ENCODE measurements around the gene OPTN.
"Not testable (repeated sequence)": the region's sequence is repeated elsewhere in the genome, so short reads cannot be mapped to it uniquely, and the experiment has no call there.

Gene OPTN

DNA sequence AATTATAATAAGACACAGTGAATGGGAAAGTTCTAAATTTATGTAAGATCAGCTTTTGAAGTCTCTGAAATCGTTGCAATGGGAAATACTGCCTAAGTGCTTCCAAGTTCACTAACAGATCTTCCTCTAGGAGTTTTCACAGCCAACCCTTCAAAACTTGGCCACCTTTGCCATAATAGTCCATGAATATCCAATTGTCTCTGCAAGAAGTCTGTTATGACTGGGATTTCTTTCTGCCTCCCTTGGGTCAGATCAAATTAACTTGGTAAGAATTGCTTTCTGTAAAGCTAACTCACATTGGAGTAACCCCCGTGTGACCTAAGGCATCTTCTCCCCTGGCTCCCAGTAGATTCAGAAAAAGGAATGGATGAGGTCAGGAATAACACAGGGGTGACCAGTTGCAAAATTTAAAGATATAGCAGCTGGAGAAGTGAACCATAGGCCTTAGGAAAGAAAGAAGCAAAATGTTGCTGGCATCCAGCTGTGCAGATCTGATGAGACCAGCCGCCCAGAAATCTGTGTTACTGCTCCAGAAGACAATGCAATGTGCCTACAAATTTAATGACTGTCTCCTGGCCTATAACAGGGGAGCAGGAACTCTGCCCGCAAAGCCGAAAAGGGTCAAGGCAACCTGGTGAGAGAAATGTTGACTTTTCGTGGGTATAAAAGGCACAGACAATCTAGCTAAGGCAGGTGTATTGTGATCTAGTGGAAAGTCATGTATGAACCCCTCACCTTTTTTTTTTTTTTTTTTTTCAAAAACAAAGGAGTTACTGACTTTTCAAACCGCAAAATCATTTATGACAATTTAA is 7.5 kb upstream of the OPTN start:
- H3K36me3 ChIP-seq (ENCODE audit: control insufficient read depth, insufficient read depth, low read length): no peaks in the 10 kb centered on the region
- no peaks in the 10 kb centered on the region for H3K4me1 ChIP-seq (ENCODE audit: control insufficient read depth, insufficient read depth, low read length)
- no peak overlapping the region for H3K4me3 ChIP-seq (ENCODE audit: low read depth, low read length)
- no peaks in the 10 kb centered on the region for H3K9me3 ChIP-seq (ENCODE audit: control insufficient read depth, insufficient read depth, low read length)
- H3K9ac ChIP-seq (ENCODE audit: low read depth, low read length): no peak overlapping the region
- no peaks in the 10 kb centered on the region for H3K27me3 ChIP-seq (ENCODE audit: control insufficient read depth, insufficient read depth, low read length)

DNA sequence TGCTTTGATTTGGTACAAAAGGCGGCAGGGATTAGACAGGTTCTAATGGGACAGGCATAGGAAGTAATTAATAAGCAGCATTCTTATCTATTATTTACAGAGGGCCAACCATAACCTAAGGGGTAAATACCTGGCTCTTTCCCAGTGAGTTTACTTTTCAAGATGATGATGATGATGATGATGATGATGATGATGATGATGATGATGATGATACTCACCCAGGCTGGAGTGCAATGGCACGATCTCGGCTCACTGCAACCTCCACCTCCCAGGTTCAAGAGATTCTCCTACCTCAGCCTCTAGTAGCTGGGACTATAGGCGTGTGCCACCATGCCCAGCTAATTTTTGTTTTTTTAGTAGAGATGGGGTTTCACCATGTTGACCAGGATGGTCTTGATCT is 5.9 kb upstream of the OPTN start:
- H3K36me3 ChIP-seq (ENCODE audit: control insufficient read depth, insufficient read depth, low read length); H3K9ac ChIP-seq (ENCODE audit: low read depth, low read length); H3K4me1 ChIP-seq (ENCODE audit: control insufficient read depth, insufficient read depth, low read length); H3K4me3 ChIP-seq (ENCODE audit: low read depth, low read length); H3K9me3 ChIP-seq (ENCODE audit: control insufficient read depth, insufficient read depth, low read length); H3K27me3 ChIP-seq (ENCODE audit: control insufficient read depth, insufficient read depth, low read length): not testable (repeated sequence)

DNA sequence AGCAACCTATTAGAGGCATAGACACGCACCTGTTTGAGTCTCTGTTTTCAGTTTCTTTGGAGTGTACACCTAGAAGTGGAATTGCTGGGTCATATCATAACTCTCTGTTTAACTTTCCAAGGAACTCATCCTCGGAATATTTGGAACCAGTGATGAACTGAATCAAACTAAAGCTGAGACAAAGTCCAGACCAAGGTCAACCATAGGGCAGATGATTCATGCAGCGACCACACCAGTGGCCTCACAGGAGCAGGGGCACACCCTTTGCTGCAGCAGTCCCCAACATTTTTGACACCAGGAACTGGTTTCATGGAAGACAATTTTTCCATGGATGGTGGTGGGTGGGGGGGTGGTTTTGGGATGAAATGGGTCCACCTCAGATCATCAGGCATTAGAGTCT is 4.9 kb upstream of the OPTN start:
- H3K36me3 ChIP-seq (ENCODE audit: control insufficient read depth, insufficient read depth, low read length): no peaks in the 10 kb centered on the region
- H3K4me1 ChIP-seq (ENCODE audit: control insufficient read depth, insufficient read depth, low read length): no peaks in the 10 kb centered on the region
- no peak overlapping the region for H3K4me3 ChIP-seq (ENCODE audit: low read depth, low read length)
- H3K27me3 ChIP-seq (ENCODE audit: control insufficient read depth, insufficient read depth, low read length): no peaks in the 10 kb centered on the region
- H3K9ac ChIP-seq (ENCODE audit: low read depth, low read length): no peak overlapping the region
- no peaks in the 10 kb centered on the region for H3K9me3 ChIP-seq (ENCODE audit: control insufficient read depth, insufficient read depth, low read length)

DNA sequence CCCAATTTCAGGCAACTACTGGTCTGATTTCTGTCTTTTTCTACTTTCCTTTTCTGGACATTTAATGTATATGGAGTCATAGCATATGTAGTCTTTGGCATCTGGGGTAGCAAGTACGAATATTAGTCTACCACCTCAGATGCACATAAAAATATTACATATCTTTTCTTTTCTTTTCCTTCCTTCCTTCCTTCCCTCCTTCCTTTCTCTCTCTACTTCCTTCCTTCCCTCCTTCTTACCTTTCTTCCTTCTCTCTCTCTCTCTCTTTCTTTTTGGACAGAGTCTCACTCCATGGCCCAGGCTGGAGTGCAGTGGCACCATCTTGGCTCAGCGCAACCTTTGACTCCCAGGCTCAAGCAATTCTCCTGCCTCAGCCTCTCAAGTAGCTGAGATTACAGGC is 4.0 kb upstream of the OPTN start:
- no peak overlapping the region for H3K4me3 ChIP-seq (ENCODE audit: low read depth, low read length)
- no peaks in the 10 kb centered on the region for H3K36me3 ChIP-seq (ENCODE audit: control insufficient read depth, insufficient read depth, low read length)
- H3K9me3 ChIP-seq (ENCODE audit: control insufficient read depth, insufficient read depth, low read length): no peaks in the 10 kb centered on the region
- H3K9ac ChIP-seq (ENCODE audit: low read depth, low read length): no peak overlapping the region
- no peaks in the 10 kb centered on the region for H3K27me3 ChIP-seq (ENCODE audit: control insufficient read depth, insufficient read depth, low read length)
- no peaks in the 10 kb centered on the region for H3K4me1 ChIP-seq (ENCODE audit: control insufficient read depth, insufficient read depth, low read length)

DNA sequence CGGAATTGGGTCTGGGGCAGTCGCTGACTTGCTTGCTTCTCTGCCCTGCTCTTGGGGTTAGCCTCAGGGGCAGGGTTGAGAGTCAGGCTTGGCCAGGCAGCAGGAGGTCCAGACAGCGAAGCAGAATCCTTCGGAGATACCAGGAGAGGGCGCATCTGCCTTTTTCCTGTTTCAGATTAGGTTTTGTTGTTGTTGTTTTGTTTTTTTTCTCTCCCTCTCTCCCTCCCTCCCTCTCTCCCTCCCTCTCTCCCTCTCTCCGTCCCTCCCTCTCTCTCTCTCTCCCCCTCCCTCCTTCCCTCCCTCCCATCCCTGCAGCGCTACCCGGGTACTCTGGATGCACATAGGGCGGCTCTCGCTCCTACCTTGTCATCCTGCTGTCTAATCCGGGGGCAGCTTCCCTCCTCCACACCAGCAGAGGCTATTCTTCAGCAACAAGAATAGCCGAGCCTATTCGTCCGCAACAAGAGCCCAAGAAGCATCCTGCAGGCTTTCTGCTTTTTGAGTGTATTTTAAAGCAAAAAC is 758 bp upstream of the OPTN start:
- Histone ChIP-seq H3K9me3 (ENCODE audit: control insufficient read depth, insufficient read depth, low read length) (no peaks in the 10 kb centered on the region), H3K36me3 (ENCODE audit: control insufficient read depth, insufficient read depth, low read length) (no peaks in the 10 kb centered on the region), H3K27me3 (ENCODE audit: control insufficient read depth, insufficient read depth, low read length) (no peaks in the 10 kb centered on the region), H3K4me1 (ENCODE audit: control insufficient read depth, insufficient read depth, low read length) (no peaks in the 10 kb centered on the region), H3K9ac (ENCODE audit: low read depth, low read length) (no peak overlapping the region), H3K4me3 (ENCODE audit: low read depth, low read length) (peak overlapping the region; percentile 89)

DNA sequence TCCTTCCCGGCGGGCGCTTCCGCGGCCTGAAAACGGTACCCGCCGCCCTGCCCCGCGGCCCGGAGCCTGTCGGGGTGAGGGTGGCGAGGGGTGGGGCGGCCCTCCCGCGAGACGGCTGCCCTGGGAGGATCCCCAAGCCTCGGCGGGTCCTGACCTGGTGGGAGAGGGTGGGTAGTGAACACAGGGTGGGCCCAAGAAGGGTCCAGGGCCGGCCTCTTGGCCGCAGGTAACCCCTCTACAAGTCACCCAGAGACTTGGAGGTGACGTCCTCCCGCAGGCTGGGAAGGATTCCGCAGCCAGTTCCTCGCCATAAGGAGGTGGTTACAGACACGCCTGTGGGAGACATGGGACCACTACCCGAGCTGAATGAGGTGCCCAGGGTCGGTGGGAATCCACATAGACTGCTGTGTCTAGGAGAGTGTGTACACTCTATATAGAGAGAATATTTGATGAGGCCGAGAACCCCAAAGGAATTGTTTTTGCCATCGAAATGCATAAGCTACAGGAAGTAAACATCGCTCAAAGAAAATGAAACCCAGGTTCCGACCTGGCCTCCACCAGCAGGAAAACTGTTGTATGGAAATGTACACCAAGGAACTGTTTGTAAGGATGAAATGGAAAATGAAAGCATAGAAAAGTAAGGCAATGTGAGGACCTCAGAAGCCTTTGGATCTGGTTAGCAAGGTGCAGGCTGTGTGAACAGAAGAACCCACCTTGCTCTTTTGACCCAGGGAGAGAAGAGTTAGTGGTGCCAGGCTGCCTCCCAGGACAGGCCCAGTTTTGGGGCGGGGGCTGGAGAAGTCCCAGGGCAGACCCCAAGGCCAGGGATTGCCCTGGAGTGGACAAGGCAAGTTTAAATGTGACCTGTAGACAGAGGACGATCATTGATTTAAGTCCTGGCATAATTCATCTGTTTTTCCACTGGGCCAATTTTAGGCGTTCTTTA is 659 bp downstream of the OPTN start:
- H3K36me3 ChIP-seq (ENCODE audit: control insufficient read depth, insufficient read depth, low read length): no peaks in the 10 kb centered on the region
- no peaks in the 10 kb centered on the region for H3K9me3 ChIP-seq (ENCODE audit: control insufficient read depth, insufficient read depth, low read length)
- no peaks in the 10 kb centered on the region for H3K4me1 ChIP-seq (ENCODE audit: control insufficient read depth, insufficient read depth, low read length)
- peak overlapping the region; percentile 61 for H3K4me3 ChIP-seq (ENCODE audit: low read depth, low read length)
- no peaks in the 10 kb centered on the region for H3K27me3 ChIP-seq (ENCODE audit: control insufficient read depth, insufficient read depth, low read length)
- peak overlapping the region; percentile 41 for H3K9ac ChIP-seq (ENCODE audit: low read depth, low read length)

DNA sequence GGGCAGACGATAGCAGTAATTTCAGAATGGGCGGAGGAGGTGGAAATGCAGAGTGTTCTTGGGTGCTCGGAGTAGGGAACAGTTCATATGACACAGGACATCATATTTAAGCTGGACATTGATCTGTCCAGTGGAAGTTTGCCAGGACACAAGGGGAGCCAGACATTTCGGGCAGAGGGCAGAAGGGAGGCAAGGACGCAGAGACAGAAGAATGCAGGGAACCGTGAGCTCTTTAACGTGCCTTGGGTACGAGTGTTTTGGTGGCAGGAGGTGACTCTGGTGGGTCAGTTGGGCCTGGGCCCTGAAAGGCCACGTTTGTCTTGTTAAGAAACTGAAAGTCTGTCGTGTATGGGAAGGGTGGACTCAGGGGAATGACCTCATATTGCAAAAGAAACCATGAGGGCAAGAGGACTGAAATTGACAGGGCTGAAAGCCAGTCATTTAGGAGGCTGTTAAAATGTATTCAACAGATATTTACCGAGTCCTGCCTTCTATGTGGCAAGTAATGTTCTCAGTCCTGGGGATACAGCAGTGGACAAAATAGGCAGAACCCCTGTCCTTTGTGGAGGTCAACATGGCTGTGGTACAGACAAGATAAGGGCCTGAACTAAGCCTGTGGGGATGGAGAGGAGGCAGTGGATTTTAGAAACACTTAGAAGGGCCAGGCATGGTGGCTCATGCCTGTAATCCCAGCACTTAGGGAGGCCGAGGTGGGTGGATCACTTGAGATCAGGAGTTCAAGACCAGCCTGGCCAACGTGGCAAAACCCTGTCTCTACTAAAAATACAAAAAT is 2.2 kb downstream of the OPTN start:
- H3K4me1 ChIP-seq (ENCODE audit: control insufficient read depth, insufficient read depth, low read length): no peaks in the 10 kb centered on the region
- no peak overlapping the region for H3K4me3 ChIP-seq (ENCODE audit: low read depth, low read length)
- H3K27me3 ChIP-seq (ENCODE audit: control insufficient read depth, insufficient read depth, low read length): no peaks in the 10 kb centered on the region
- H3K36me3 ChIP-seq (ENCODE audit: control insufficient read depth, insufficient read depth, low read length): no peaks in the 10 kb centered on the region
- no peaks in the 10 kb centered on the region for H3K9me3 ChIP-seq (ENCODE audit: control insufficient read depth, insufficient read depth, low read length)
- H3K9ac ChIP-seq (ENCODE audit: low read depth, low read length): no peak overlapping the region

DNA sequence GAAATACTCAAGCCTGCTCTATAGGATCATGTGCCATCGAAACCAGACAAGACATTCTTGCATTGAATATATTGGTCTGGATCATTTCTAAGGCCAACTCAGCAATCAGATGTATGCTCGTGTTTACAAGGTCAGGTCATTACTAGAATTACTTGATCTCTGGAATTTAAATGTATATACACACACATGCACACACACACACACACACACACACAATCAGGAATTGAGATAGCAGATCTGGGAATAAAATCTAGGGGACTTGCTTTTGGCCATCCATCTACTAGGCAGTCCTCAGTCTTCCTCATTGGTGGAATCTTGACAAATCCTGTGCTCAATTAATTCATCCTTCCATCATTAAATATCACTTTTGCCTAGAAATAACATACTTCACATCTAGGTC is 3.6 kb downstream of the OPTN start:
- no peaks in the 10 kb centered on the region for H3K4me1 ChIP-seq (ENCODE audit: control insufficient read depth, insufficient read depth, low read length)
- H3K4me3 ChIP-seq (ENCODE audit: low read depth, low read length): no peak overlapping the region
- no peak overlapping the region for H3K9ac ChIP-seq (ENCODE audit: low read depth, low read length)
- no peaks in the 10 kb centered on the region for H3K9me3 ChIP-seq (ENCODE audit: control insufficient read depth, insufficient read depth, low read length)
- H3K36me3 ChIP-seq (ENCODE audit: control insufficient read depth, insufficient read depth, low read length): no peaks in the 10 kb centered on the region
- no peaks in the 10 kb centered on the region for H3K27me3 ChIP-seq (ENCODE audit: control insufficient read depth, insufficient read depth, low read length)

DNA sequence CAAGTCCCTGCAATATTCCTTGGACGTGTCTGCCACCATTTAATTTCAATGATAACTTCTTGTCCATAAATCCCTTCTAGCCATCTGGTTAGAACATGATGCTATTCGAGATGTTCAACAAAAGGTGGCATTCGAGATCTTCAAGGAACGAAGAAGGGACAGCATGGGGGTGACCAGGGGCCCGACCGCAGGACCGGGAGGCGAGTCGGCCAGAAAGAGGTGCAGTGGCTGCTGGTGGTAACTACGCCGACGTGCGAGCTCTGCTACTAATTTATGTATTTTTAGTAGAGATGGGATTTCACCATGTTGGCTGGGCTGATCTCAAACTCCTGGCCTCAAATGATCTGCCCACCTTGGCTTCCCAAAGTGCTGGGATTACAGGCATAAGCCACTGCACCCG is 4.7 kb downstream of the OPTN start:
- H3K36me3 ChIP-seq (ENCODE audit: control insufficient read depth, insufficient read depth, low read length): no peaks in the 10 kb centered on the region
- no peaks in the 10 kb centered on the region for H3K9me3 ChIP-seq (ENCODE audit: control insufficient read depth, insufficient read depth, low read length)
- H3K9ac ChIP-seq (ENCODE audit: low read depth, low read length): no peak overlapping the region
- H3K4me1 ChIP-seq (ENCODE audit: control insufficient read depth, insufficient read depth, low read length): no peaks in the 10 kb centered on the region
- no peaks in the 10 kb centered on the region for H3K27me3 ChIP-seq (ENCODE audit: control insufficient read depth, insufficient read depth, low read length)
- H3K4me3 ChIP-seq (ENCODE audit: low read depth, low read length): no peak overlapping the region

DNA sequence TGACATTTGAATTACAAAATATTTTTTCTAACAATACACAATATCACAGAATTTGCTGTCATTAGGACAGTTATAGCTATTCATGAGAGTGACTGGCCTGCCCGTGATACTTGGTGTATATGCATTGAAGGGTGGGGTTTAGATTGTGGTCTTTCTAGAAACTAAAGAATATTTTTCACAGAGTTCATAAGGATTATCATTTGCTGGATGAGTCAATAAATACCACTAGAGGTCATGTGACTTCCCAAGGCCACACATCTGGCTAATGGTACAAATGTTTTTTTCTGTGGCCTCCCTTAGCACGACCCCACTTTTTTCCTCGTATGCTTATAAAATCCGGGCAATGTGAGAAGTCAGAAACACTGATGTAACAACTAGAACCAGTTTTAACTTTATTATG is 5.2 kb downstream of the OPTN start:
- Histone ChIP-seq H3K9me3 (ENCODE audit: control insufficient read depth, insufficient read depth, low read length) (no peaks in the 10 kb centered on the region), H3K4me3 (ENCODE audit: low read depth, low read length) (no peak overlapping the region), H3K36me3 (ENCODE audit: control insufficient read depth, insufficient read depth, low read length) (no peaks in the 10 kb centered on the region), H3K4me1 (ENCODE audit: control insufficient read depth, insufficient read depth, low read length) (no peaks in the 10 kb centered on the region), H3K9ac (ENCODE audit: low read depth, low read length) (no peak overlapping the region), H3K27me3 (ENCODE audit: control insufficient read depth, insufficient read depth, low read length) (no peaks in the 10 kb centered on the region)

DNA sequence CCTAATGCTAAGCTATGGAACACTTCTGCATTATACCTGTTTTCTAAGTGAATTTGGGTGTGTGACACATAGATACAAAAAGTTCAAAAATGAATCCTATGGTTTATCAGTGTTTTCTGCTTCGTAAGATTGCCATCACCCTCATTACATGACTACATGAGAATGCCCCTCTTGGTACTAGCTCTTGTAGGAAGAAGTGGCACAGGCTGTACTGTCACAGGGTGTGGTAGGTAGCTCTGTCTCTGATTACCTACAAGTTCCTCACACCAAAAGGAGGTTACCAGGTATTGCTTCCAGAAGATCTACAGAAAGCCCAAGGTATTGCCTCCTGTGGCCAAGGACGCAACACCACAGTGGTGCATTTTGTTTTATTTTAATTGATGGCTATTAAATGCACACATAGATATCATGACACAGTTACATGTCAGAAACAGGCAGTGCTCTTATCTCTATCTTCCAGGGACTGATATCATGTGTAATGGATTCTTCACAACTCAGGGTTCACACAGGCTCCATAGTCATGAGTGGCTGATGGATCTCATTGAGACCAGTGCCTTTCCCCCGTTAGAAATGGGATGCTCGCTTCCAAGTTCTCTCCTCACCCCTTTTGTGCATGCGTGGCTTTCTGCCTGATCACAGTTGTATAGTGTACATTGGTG is 6.6 kb downstream of the OPTN start:
- Histone ChIP-seq H3K27me3 (ENCODE audit: control insufficient read depth, insufficient read depth, low read length) (no peaks in the 10 kb centered on the region), H3K4me3 (ENCODE audit: low read depth, low read length) (no peak overlapping the region), H3K9me3 (ENCODE audit: control insufficient read depth, insufficient read depth, low read length) (no peaks in the 10 kb centered on the region), H3K9ac (ENCODE audit: low read depth, low read length) (no peak overlapping the region), H3K36me3 (ENCODE audit: control insufficient read depth, insufficient read depth, low read length) (no peaks in the 10 kb centered on the region), H3K4me1 (ENCODE audit: control insufficient read depth, insufficient read depth, low read length) (no peaks in the 10 kb centered on the region)

All from iPS-15b (cell line).